Tibial artery (tissue), 4 donors: Measurements from ENCODE around the gene PLXNA1.
A peak's percentile ranks its signal among the peaks of the same experiment; 100 is the strongest.

Experiments
- DNase-seq, 2 donors: peaks; one replicate each; pipeline ENCODE4 v3.0.0-alpha.2; 2019
- H3K27ac ChIP-seq, 2 donors: fragments of 200-600 bp; sonication (generic) in 1 of 2; 1 replicate in 1 of 2; 2 replicates in 1 of 2; pipeline ENCODE4 v1.5.1; 2018 to 2019; ENCODE audit warnings: mild to moderate bottlenecking in 1 of 2
- H3K27me3 ChIP-seq, 2 donors: fragments of 200-600 bp; sonication (generic) in 1 of 2; one replicate each; pipeline versions ENCODE4 v1.5.1 to v1.6.0; 2016 to 2019
- H3K36me3 ChIP-seq, 3 donors: fragments of 200-600 bp; sonication (generic) in 2 of 3; one replicate each; pipeline ENCODE4 v1.5.1; 2016 to 2019; ENCODE audit warnings: mild to moderate bottlenecking in 2 of 3
- H3K4me1 ChIP-seq, 4 donors: fragments of 200-600 bp; sonication (generic) in 2 of 4; 1 replicate in 3 of 4; 2 replicates in 1 of 4; pipeline ENCODE4 v1.5.1; 2016 to 2019
- H3K4me3 ChIP-seq, 2 donors: fragments of 200-600 bp; sonication (generic) in 1 of 2; 1 replicate in 1 of 2; 2 replicates in 1 of 2; pipeline ENCODE4 v1.5.1; 2018 to 2019; ENCODE audit warnings: mild to moderate bottlenecking in 2 of 2
- H3K9me3 ChIP-seq, 3 donors: fragments of 200-600 bp; sonication (generic) in 1 of 3; one replicate each; pipeline ENCODE4 v1.5.1; 2016 to 2019
- CTCF ChIP-seq, 2 experiments: fragments of 200-600 bp in 1 of 2; fragments of 450-650 bp in 1 of 2; IDR thresholded peaks; one replicate each; pipeline ENCODE4 v1.5.1; 2017 to 2019; ENCODE audit warnings: antibody characterized with exemption in 2 of 2, mild to moderate bottlenecking in 1 of 2, moderate library complexity in 1 of 2
- intact Hi-C: fragments of 100-400 bp; cut with DNase I; formaldehyde crosslinking; loops from one replicate; pipeline ENCODE4 v1.15.0; 2023; ENCODE audit warnings: low total_unique reads

The PLXNA1 gene

DNA sequence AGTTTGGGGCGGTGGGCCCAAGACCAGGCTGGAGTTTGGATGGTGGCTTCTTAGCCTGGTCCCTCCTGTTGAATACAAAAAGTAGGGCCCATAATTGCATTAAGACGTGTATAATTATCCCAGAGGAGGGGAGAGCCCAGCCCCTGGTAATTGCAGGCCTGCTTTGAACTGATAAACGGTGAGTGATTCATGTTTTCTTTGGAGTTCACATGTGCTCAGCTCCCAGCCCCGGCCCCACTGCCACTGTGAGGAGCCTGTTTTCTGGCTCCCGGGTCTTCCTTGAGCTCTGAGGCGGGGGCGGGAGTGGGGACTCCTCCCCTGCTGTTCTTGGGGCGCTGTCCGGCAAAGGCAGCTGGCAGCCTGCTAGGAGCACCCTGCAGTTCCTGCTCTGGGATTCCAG is 3.1 kb downstream of the PLXNA1 start:
- no peak for DNase-seq
- intact Hi-C loops = loop anchor here (10.0 kb wide), 2 partner anchors 231 to 281 kb away; partner anchors contain the start of gene CHCHD6
- no peak overlapping the region for H3K4me3 ChIP-seq
- TF ChIP-seq CTCF (IDR thresholded peaks at IDR 0.05) = no peak
- H3K27me3 ChIP-seq = no peaks in the 10 kb centered on the region
- H3K4me1 ChIP-seq = peaks cover 0 to 59% (median 42%) of the 10 kb centered on the region in 4 donors
- peak overlapping the region in 1 of 2 donors; percentile 76 for H3K27ac ChIP-seq
- peaks cover 19 to 30% (median 22%) of the 10 kb centered on the region in 3 donors for H3K36me3 ChIP-seq
- no peaks in the 10 kb centered on the region for H3K9me3 ChIP-seq

GRCh38 chr3:126987129-126987528 is 4.2 kb downstream of the PLXNA1 start:
- Histone ChIP-seq H3K27ac (peak overlapping the region in 1 of 2 donors; percentile 24), H3K4me3 (no peak overlapping the region), H3K4me1 (peaks cover 0 to 66% (median 40%) of the 10 kb centered on the region in 4 donors), H3K27me3 (no peaks in the 10 kb centered on the region), H3K9me3 (no peaks in the 10 kb centered on the region), H3K36me3 (peaks cover 19 to 41% (median 22%) of the 10 kb centered on the region in 3 donors)
- intact Hi-C loops = loop anchor here (10.0 kb wide), 2 partner anchors 232 to 282 kb away; partner anchors contain the start of gene CHCHD6
- DNase-seq = no peak
- TF ChIP-seq CTCF (IDR thresholded peaks at IDR 0.05) = no peak

DNA sequence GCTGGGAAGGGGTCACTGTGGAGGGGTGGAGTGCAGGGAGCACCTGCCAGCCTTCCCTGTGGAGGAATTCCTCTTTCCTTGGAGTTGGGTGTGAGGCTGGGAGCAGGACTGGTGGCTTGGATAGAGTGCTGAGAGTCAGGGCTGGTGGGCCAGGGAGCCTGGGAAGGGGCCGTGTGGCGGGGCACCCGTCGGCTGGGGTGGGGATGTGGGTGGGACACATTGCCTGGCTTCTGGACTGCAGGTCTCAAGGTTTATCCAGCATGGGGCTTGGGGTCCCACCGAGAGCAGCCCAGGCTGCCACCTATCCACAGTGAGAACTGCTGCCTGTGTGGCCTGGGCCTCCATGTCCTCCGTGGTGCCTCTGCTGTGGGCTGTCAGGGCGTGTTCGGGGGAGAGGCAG is 4.7 kb downstream of the PLXNA1 start:
- intact Hi-C loops = loop anchor here (10.0 kb wide), 2 partner anchors 233 to 283 kb away; partner anchors contain the start of gene CHCHD6
- Histone ChIP-seq H3K27ac (peak overlapping the region in 1 of 2 donors; percentile 24), H3K4me3 (no peak overlapping the region), H3K27me3 (no peaks in the 10 kb centered on the region), H3K36me3 (peaks cover 19 to 46% (median 22%) of the 10 kb centered on the region in 3 donors), H3K4me1 (peaks cover 0 to 66% (median 38%) of the 10 kb centered on the region in 4 donors), H3K9me3 (no peaks in the 10 kb centered on the region)
- no peak for DNase-seq
- no peak for TF ChIP-seq CTCF (IDR thresholded peaks at IDR 0.05)

GRCh38 chr3:126988451-126989021 is 5.6 kb downstream of the PLXNA1 start:
- Histone ChIP-seq H3K9me3 (no peaks in the 10 kb centered on the region), H3K4me3 (no peak overlapping the region), H3K4me1 (peaks cover 0 to 74% (median 42%) of the 10 kb centered on the region in 4 donors), H3K27me3 (no peaks in the 10 kb centered on the region), H3K36me3 (peaks cover 19 to 48% (median 22%) of the 10 kb centered on the region in 3 donors), H3K27ac (no peak overlapping the region)
- DNase-seq = no peak
- intact Hi-C loops = loop anchor here (10.0 kb wide), 2 partner anchors 234 to 284 kb away; partner anchors contain the start of gene CHCHD6
- no peak for TF ChIP-seq CTCF (IDR thresholded peaks at IDR 0.05)

DNA sequence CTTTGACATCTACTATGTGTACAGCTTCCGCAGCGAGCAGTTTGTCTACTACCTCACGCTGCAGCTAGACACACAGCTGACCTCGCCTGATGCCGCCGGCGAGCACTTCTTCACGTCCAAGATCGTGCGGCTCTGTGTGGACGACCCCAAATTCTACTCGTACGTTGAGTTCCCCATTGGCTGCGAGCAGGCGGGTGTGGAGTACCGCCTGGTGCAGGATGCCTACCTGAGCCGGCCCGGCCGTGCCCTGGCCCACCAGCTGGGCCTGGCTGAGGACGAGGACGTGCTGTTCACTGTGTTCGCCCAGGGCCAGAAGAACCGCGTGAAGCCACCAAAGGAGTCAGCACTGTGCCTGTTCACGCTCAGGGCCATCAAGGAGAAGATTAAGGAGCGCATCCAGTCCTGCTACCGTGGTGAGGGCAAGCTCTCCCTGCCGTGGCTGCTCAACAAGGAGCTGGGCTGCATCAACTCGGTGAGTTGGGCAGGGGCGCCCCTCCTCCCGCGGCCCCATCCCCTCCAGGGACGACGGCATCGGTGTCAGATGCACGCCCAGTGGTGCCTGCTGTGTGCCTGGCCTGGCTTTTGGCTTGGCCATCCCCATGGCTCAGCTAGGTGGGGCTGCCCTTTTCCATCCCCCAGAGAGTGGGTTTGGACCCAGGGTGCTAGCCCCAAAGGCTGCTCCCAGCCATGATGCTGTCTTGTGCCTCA is 6.6 kb downstream of the PLXNA1 start:
- TF ChIP-seq CTCF (IDR thresholded peaks at IDR 0.05) = no peak
- Histone ChIP-seq H3K27me3 (no peaks in the 10 kb centered on the region), H3K36me3 (peaks cover 19 to 48% (median 22%) of the 10 kb centered on the region in 3 donors), H3K4me1 (peaks cover 4 to 74% (median 43%) of the 10 kb centered on the region in 4 donors), H3K27ac (no peak overlapping the region), H3K4me3 (no peak overlapping the region), H3K9me3 (no peaks in the 10 kb centered on the region)
- intact Hi-C loops = loop anchor here (10.0 kb wide), 2 partner anchors 235 to 285 kb away; partner anchors contain the start of gene CHCHD6
- DNase-seq = no peak
